ENCODE data around the gene HELLS.

GRCh38 chr10:94614558-94614957, 69.0 kb downstream of the HELLS start:
- TF ChIP-seq CTCF (IDR thresholded peaks at IDR 0.05): no peak
- no peak for TF ChIP-seq POLR2A (IDR thresholded peaks at IDR 0.05)
